ENCODE data around the gene PDLIM1. TPM values are rescaled to one million over a fixed set of nuclear protein-coding genes. Genes with fewer than 3 reads are reported as not detected.
"Not testable (repeated sequence)": the region's sequence is repeated elsewhere in the genome, so short reads cannot be mapped to it uniquely, and the experiment has no call there.

The PDLIM1 gene
- total RNA-seq, 1 donor from 2014 or later, result 226 TPM

- no peak for DNase-seq
- intact Hi-C loops (cut with DNase I), result no loop called here
- ATAC-seq (ENCODE audit: poor library complexity), result no peak
Observed at GRCh38 chr10:95253007-95253406, 37.8 kb downstream of the PDLIM1 start.

GRCh38 chr10:95250856-95251255 is 39.9 kb downstream of the PDLIM1 start:
- DNase-seq, result no peak
- ATAC-seq (ENCODE audit: poor library complexity), result no peak
- intact Hi-C loops (cut with DNase I), result no loop called here

DNA sequence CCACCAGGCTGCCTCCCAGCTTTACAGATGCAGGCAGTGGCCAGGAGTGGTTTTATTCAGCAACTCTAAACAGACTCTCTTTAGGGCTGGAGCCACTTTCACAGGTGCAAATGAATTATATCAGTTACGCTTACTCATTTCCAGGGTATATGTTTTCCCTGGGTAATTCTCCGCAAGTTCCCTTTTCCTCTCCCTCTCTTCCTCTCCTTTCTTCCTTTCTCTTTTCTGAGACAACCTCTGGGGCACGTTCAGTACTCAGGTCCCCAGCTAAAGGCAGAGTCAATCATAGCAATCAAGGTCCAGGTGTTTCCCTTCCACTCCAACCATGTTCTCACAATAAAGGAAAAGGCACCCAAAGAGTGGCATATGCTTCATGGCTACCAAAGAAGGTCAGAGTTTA is 41.3 kb downstream of the PDLIM1 start:
- intact Hi-C loops (cut with DNase I), result loop anchor here (5.0 kb wide), 2 partner anchors 43 to 113 kb away; partner anchors contain the start of gene PDLIM1
- no peak for DNase-seq
- no peak for ATAC-seq (ENCODE audit: poor library complexity)

DNA sequence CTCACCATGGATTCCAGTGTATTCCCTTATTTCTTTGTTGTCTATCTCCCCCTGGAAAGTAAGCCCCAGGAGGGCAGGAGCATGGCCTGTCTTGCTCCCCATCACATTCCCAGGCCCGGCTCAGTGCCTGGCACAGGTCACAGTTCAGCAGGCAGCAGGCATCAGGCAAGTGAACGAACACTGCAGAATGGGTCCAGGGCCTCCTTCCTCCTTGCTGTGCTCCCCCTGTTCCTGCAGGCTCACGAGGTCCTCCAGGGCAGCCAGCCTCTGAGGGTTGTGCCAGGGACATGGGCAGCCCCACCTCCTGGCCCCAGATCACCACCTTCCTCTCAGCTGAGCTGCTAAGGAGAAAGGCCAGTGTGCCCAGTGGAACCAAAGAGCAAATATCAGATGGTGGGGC is 41.8 kb downstream of the PDLIM1 start:
- intact Hi-C loops (cut with DNase I), result loop anchor here (5.0 kb wide), 2 partner anchors 43 to 113 kb away; partner anchors contain the start of gene PDLIM1
- ATAC-seq (ENCODE audit: poor library complexity) (peak; percentile 77), DNase-seq (peak; percentile 68)

GRCh38 chr10:95247881-95248583 is 42.8 kb downstream of the PDLIM1 start:
- no peak for DNase-seq
- peak; percentile 75 for ATAC-seq (ENCODE audit: poor library complexity)
- intact Hi-C loops (cut with DNase I), result loop anchor here (5.0 kb wide), 2 partner anchors 44 to 114 kb away; partner anchors contain the start of gene PDLIM1

DNA sequence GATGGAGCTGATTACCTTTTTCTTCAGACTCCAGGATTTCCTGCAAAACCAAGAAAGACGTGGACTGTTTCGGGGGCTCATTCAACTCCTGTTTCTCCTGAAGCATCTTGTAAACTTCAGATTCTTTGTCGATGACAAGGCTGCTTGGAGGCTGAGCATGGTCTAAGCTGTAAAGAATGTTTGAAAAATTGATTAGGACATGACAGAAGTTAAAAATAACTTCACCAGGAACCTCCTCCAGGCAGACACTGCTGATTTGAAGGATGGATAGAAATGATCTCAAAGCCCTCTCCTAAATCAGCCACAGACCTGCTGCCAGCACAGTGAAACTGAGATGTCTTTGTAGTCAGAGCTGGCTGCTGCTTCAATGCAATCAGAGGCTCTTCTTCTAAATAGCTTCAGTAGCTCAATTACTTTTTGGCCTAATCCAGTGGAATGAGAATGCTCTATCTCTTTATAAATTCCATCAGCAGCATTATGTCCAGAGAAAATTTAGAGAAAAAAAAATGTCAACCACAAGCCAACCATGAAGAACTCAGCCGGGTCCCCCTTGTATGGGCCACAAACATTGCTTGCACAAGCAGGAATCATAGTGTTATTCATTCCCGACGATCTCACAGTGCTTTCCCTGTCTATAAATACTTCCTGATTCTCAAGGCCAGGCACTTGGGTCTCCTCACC is 43.5 kb downstream of the PDLIM1 start:
- ATAC-seq (ENCODE audit: poor library complexity) (no peak), DNase-seq (no peak)
- intact Hi-C loops (cut with DNase I), result loop anchor here (5.0 kb wide), 2 partner anchors 45 to 115 kb away; partner anchors contain the start of gene PDLIM1

- DNase-seq (peak; percentile 76), ATAC-seq (ENCODE audit: poor library complexity) (peak; percentile 59)
- intact Hi-C loops (cut with DNase I), result loop anchor here (5.0 kb wide), 2 partner anchors 46 to 116 kb away; partner anchors contain the start of gene PDLIM1
Observed at GRCh38 chr10:95246582-95247051, 44.2 kb downstream of the PDLIM1 start.

DNA sequence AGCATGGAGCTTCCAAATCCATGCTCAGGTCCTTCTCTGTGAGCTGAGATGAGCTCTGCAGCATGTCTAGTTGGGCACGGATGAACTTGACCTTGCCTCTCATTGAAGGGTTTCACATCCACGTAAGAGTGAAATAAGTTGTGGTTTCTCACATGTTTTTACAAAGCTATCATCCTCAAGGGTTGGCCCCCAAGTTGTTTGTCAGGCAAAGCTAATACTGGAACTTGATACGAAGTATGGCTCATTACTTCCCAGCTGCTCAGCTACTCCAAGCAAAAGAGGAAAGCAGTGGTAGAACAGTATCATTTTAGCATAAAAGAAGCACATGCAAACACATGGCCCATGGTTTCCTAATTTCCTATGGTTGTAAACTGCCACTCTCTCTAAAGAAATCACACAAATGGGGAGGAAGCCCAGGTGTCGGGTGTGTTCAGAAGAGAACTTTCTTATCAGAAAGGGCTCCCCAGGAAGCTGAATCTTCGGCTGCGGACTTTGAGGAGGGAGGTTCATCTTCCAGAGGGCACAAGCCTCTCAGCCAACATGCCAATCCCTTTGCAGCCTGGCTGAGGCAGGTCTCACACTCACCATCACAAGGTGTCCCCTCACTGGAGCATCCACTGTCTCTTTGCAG is 45.3 kb downstream of the PDLIM1 start:
- no peak for DNase-seq
- intact Hi-C loops (cut with DNase I), result loop anchor here (5.0 kb wide), 2 partner anchors 47 to 117 kb away; partner anchors contain the start of gene PDLIM1
- ATAC-seq (ENCODE audit: poor library complexity), result no peak

DNA sequence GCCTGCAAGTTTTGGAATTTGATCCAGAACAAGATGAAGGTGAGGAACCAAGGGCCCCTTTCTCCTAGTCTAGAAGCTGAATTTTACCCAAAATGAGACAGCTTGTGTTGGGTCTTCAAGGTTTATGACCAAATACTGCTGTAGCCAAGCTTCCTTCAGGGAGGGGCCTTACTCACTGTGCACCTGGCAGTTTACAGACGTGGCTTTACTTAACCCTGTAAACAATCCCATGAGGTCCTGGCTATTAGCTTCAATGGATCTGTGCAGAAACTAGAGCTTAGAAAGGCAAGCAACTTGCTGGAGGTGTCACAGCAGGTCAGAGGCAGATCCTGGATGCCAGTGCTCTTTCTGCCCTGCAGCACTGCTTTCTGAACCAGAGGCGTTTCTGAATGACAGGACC is 46.7 kb downstream of the PDLIM1 start:
- intact Hi-C loops (cut with DNase I), result no loop called here
- DNase-seq (no peak), ATAC-seq (ENCODE audit: poor library complexity) (no peak)

DNA sequence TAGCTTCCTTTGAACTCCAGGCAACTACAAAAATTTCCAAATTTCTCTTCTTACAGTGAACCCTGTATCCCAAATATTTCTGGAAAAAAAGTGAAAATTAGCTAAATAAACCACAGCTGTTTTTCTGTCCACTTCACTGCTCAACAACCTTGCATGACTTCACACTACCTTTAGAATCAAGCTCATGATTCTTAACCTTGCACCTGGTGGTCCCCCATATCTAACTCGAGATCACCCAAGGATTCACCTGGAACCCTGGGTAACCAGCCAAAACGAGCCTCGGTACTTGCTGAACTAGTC is 47.5 kb downstream of the PDLIM1 start:
- DNase-seq (no peak), ATAC-seq (ENCODE audit: poor library complexity) (no peak)
- intact Hi-C loops (cut with DNase I), result no loop called here

GRCh38 chr10:95242581-95243317 is 48.1 kb downstream of the PDLIM1 start:
- ATAC-seq (ENCODE audit: poor library complexity), result no peak
- intact Hi-C loops (cut with DNase I), result no loop called here

DNA sequence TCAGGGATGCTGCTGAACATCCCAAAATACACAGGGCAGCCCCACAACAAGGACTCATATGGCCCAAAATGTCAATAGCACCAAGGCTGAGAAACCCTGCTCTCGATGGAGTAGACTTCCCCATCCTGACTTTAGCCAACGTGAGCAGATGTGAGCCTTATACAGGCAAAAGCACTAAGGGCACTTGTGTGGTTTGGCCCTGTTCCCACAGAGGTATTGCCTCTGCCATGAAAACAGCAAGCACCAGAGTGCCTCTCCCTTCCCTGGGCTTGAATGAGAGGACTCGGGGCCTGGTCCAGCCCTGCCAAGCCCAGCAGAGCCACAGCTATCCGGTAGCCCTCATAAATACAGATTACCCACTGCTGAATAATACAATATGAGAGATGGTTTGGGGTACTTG is 49.3 kb downstream of the PDLIM1 start:
- peak; percentile 32 for ATAC-seq (ENCODE audit: poor library complexity)
- no peak for DNase-seq
- intact Hi-C loops (cut with DNase I), result no loop called here

More at GRCh38 chr10:95242581-95243317, 48.1 kb downstream of the PDLIM1 start:
- DNase-seq, result no peak

DNA sequence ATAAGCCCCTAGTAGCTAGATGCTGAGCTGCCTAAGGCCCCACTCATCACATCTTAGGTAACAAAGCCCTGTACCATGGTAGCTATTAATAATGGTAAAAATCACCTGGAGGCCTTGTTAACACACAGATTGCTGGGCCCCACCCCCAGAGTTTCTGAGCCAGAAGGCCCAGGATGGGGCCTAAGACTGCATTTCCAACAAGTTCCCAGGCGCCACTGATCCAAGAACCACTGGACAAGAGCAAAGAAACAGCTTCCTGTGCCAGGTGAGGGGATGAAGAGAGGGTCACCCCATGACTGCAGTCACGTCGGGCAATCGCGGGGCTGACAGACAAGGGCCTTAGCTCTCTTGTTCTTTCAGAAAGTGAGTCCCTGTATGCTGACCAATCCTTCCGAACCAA is 50.0 kb downstream of the PDLIM1 start:
- DNase-seq (no peak), ATAC-seq (ENCODE audit: poor library complexity) (no peak)
- intact Hi-C loops (cut with DNase I), result no loop called here

- DNase-seq; ATAC-seq (ENCODE audit: poor library complexity); intact Hi-C loops (cut with DNase I): not testable (repeated sequence)
Observed at GRCh38 chr10:95240096-95240495, 50.7 kb downstream of the PDLIM1 start.

- DNase-seq (no peak), ATAC-seq (ENCODE audit: poor library complexity) (no peak)
- intact Hi-C loops (cut with DNase I), result no loop called here
Observed at GRCh38 chr10:95237376-95238170, 53.2 kb downstream of the PDLIM1 start.

GRCh38 chr10:95236068-95236903 is 54.5 kb downstream of the PDLIM1 start:
- no peak for DNase-seq
- peak; percentile 20 for ATAC-seq (ENCODE audit: poor library complexity)
- intact Hi-C loops (cut with DNase I), result no loop called here

DNA sequence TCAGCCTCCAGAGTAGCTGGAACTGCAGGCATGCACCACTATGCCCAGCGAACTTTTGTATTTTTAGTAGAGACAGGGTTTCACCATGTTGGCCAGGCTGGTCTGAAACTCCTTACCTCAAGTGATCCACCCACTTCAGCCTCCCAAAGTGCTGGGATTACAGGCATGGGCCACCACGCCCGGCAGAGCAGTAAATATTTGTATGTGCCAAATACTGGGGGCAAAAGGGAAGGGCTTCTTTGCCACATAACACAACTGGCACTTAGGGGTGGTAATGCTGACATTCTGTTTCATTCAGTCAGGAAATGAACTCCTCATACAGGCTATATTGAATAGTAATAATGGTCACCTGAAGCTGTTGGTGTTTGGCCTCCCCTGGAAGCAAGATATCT is 55.1 kb downstream of the PDLIM1 start:
- ATAC-seq (ENCODE audit: poor library complexity) (no peak), DNase-seq (no peak)
- intact Hi-C loops (cut with DNase I), result no loop called here

Measured in Right ventricle myocardium superior (tissue), 1 donor.